SK-N-SH treated with all-trans-retinoic acid at 6 μM for 48 hours (cell line): Measurements from ENCODE around the gene HOGA1.
"Not testable (repeated sequence)": the region's sequence is repeated elsewhere in the genome, so short reads cannot be mapped to it uniquely, and the experiment has no call there.

ENCODE experiments used
- ATAC-seq: fragments of 200-7000 bp; cut with Tn5 transposase; 3 replicates; pipeline ENCODE4 v1.9.1; 2020; ENCODE audit warnings: mild to moderate bottlenecking, moderate library complexity
- BACH2 ChIP-seq: fragments of 250-450 bp; sonication (Bioruptor Pico); IDR thresholded peaks from 2 replicates; pipeline ENCODE4 v1.9.0; 2021; ENCODE audit warnings: mild to moderate bottlenecking, borderline replicate concordance
- ESRRG ChIP-seq: fragments of 250-450 bp; sonication (Bioruptor Pico); IDR thresholded peaks from 2 replicates; pipeline ENCODE4 v1.6.1; 2021; ENCODE audit warnings: mild to moderate bottlenecking
- GLIS3 ChIP-seq: fragments of 250-450 bp; sonication (Bioruptor Pico); IDR thresholded peaks from 2 replicates; pipeline ENCODE4 v1.5.0; 2020; ENCODE audit warnings: mild to moderate bottlenecking, moderate library complexity
- ISL1 ChIP-seq: fragments of 250-450 bp; sonication (Bioruptor Pico); IDR thresholded peaks from 2 replicates; pipeline ENCODE4 v2.1.2; 2022; ENCODE audit warnings: mild to moderate bottlenecking, moderate library complexity
- OSR1 ChIP-seq: fragments of 250-450 bp; sonication (Bioruptor Pico); IDR thresholded peaks from 2 replicates; pipeline ENCODE4 v1.8.0; 2022; ENCODE audit warnings: moderate library complexity, mild to moderate bottlenecking, inconsistent platforms
- PATZ1 ChIP-seq: fragments of 250-450 bp; sonication (Bioruptor Pico); IDR thresholded peaks from 2 replicates; pipeline ENCODE4 v1.8.0; 2020; ENCODE audit warnings: mild to moderate bottlenecking, moderate library complexity, borderline replicate concordance
- POU6F1 ChIP-seq: fragments of 250-450 bp; sonication (Bioruptor Pico); IDR thresholded peaks from 2 replicates; pipeline ENCODE4 v1.8.0; 2021; ENCODE audit warnings: low read depth, mild to moderate bottlenecking, moderate library complexity, borderline replicate concordance
- PPARA ChIP-seq: fragments of 250-450 bp; sonication (Bioruptor Pico); IDR thresholded peaks from 2 replicates; pipeline ENCODE4 v1.5.0; 2020; ENCODE audit warnings: mild to moderate bottlenecking, borderline replicate concordance
- SNAI2 ChIP-seq: fragments of 250-450 bp; sonication (Bioruptor Pico); IDR thresholded peaks from 2 replicates; pipeline ENCODE4 v1.5.0; 2020; ENCODE audit warnings: mild to moderate bottlenecking, moderate library complexity
- TOX ChIP-seq: fragments of 250-450 bp; sonication (Bioruptor Pico); IDR thresholded peaks from 2 replicates; pipeline ENCODE4 v1.8.0; 2021; ENCODE audit warnings: mild to moderate bottlenecking, moderate library complexity, borderline replicate concordance
- TSHZ2 ChIP-seq: fragments of 250-450 bp; sonication (Bioruptor Pico); IDR thresholded peaks from 2 replicates; pipeline ENCODE4 v1.5.0; 2020; ENCODE audit warnings: mild to moderate bottlenecking, moderate library complexity
- ZC3H10 ChIP-seq: fragments of 250-450 bp; sonication (Bioruptor Pico); IDR thresholded peaks from 2 replicates; pipeline ENCODE4 v1.5.1; 2021; ENCODE audit warnings: mild to moderate bottlenecking, moderate library complexity
- ZFP3 ChIP-seq: fragments of 250-450 bp; sonication (Bioruptor Pico); IDR thresholded peaks from 2 replicates; pipeline ENCODE4 v1.5.0; 2020; ENCODE audit warnings: mild to moderate bottlenecking, moderate library complexity
- ZFP30 ChIP-seq: fragments of 450-650 bp; formaldehyde crosslinking; IDR thresholded peaks from 2 replicates; pipeline ENCODE4 v1.5.0; 2022; ENCODE audit warnings: mild to moderate bottlenecking, moderate library complexity
- ZNF565 ChIP-seq: fragments of 450-650 bp; formaldehyde crosslinking; conservative IDR thresholded peaks from 2 replicates; pipeline ENCODE4 v1.5.0; 2020; ENCODE audit warnings: low read depth, mild to moderate bottlenecking, moderate library complexity
- ZNF70 ChIP-seq: fragments of 450-650 bp; formaldehyde crosslinking; IDR thresholded peaks from 2 replicates; pipeline ENCODE4 v1.5.0; 2020; ENCODE audit warnings: mild to moderate bottlenecking, moderate library complexity
- ZNF8 ChIP-seq: fragments of 450-650 bp; formaldehyde crosslinking; IDR thresholded peaks from 2 replicates; pipeline ENCODE4 v1.5.0; 2020; ENCODE audit warnings: mild to moderate bottlenecking, moderate library complexity
- TF ChIP-seq, protein P1 (sequence below): fragments of 250-450 bp; sonication (Bioruptor Pico); IDR thresholded peaks from 2 replicates; pipeline ENCODE4 v1.5.1; 2020; ENCODE audit warnings: low read depth, mild to moderate bottlenecking, moderate library complexity
- TF ChIP-seq, protein P2 (sequence below): fragments of 250-450 bp; sonication (Bioruptor Pico); IDR thresholded peaks from 2 replicates; pipeline ENCODE4 v1.5.1; 2021; ENCODE audit warnings: mild to moderate bottlenecking, moderate library complexity

HOGA1 gene

GRCh38 chr10:97550336-97551149 is 33.6 kb upstream of the HOGA1 start:
- no peak for ATAC-seq
- TF ChIP-seq ESRRG (CRISPR knock-in tag): no peak
- TF ChIP-seq GLIS3 (CRISPR knock-in tag): no peak
- TF ChIP-seq ZNF565: no peak
- TF ChIP-seq ZNF8 (CRISPR knock-in tag): no peak
- no peak for TF ChIP-seq OSR1 (CRISPR knock-in tag)

DNA sequence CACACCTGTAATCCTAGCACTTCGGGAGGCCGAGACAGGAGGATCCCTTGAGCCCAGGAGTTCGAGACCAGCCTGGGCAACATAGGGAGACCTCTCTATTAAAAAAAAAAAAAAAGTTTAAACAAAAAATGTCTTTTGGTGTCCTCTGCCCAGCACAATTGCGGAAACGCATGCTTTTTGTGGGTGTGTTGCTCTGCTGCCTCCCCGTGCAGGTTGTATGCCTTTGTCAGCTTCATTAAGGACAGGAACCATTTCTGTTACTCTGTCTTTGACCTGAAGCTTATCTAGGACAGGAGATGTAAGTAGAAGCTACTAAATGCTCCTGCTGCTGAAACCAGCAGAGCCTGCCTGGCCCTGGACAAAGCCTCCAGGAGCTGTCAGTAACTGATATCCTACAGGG is 32.9 kb upstream of the HOGA1 start:
- TF ChIP-seq ZC3H10 (CRISPR knock-in tag) (no peak), BACH2 (CRISPR knock-in tag) (no peak), POU6F1 (CRISPR knock-in tag) (no peak), ISL1 (CRISPR knock-in tag) (no peak), ZNF70 (CRISPR knock-in tag) (no peak), TOX (CRISPR knock-in tag) (no peak)
- ATAC-seq: no peak

GRCh38 chr10:97553575-97554031 is 30.6 kb upstream of the HOGA1 start:
- TF ChIP-seq PATZ1 (CRISPR knock-in tag): no peak
- TF ChIP-seq, protein P1, sequence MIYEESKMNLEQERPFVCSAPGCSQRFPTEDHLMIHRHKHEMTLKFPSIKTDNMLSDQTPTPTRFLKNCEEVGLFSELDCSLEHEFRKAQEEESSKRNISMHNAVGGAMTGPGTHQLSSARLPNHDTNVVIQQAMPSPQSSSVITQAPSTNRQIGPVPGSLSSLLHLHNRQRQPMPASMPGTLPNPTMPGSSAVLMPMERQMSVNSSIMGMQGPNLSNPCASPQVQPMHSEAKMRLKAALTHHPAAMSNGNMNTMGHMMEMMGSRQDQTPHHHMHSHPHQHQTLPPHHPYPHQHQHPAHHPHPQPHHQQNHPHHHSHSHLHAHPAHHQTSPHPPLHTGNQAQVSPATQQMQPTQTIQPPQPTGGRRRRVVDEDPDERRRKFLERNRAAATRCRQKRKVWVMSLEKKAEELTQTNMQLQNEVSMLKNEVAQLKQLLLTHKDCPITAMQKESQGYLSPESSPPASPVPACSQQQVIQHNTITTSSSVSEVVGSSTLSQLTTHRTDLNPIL: no peak
- no peak for TF ChIP-seq SNAI2 (CRISPR knock-in tag)
- no peak for TF ChIP-seq ZNF565
- TF ChIP-seq TOX (CRISPR knock-in tag): no peak
- TF ChIP-seq, protein P2, sequence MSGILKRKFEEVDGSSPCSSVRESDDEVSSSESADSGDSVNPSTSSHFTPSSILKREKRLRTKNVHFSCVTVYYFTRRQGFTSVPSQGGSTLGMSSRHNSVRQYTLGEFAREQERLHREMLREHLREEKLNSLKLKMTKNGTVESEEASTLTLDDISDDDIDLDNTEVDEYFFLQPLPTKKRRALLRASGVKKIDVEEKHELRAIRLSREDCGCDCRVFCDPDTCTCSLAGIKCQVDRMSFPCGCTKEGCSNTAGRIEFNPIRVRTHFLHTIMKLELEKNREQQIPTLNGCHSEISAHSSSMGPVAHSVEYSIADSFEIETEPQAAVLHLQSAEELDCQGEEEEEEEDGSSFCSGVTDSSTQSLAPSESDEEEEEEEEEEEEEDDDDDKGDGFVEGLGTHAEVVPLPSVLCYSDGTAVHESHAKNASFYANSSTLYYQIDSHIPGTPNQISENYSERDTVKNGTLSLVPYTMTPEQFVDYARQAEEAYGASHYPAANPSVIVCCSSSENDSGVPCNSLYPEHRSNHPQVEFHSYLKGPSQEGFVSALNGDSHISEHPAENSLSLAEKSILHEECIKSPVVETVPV (CRISPR knock-in tag): no peak
- TF ChIP-seq PPARA (CRISPR knock-in tag): no peak
- no peak for TF ChIP-seq POU6F1 (CRISPR knock-in tag)
- TF ChIP-seq ISL1 (CRISPR knock-in tag): no peak
- no peak for TF ChIP-seq GLIS3 (CRISPR knock-in tag)
- TF ChIP-seq ZNF8 (CRISPR knock-in tag): no peak
- no peak for TF ChIP-seq ZFP3 (CRISPR knock-in tag)
- no peak for TF ChIP-seq BACH2 (CRISPR knock-in tag)
- no peak for TF ChIP-seq ZFP30 (CRISPR knock-in tag)
- no peak for TF ChIP-seq ESRRG (CRISPR knock-in tag)
- TF ChIP-seq TSHZ2: no peak
- TF ChIP-seq ZC3H10 (CRISPR knock-in tag): no peak
- ATAC-seq: peak; percentile 98

DNA sequence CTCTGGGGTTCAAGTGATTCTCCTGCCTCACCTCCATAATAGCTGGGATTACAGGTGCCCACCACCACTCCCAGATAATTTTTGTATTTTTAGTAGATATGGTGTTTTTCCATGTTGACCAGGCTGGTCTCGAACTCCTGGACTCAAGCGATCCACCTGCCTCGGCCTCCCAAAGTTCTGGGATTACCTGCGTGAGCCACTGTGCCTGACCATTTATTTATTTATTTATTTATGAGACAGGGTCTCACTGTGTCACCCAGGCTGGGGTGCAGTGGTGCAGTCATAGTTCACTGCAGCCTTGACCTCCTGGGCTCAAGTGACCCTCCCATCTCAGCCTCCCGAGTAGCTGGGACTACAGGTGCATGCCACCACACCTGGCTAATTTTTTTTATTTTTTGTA is 29.9 kb upstream of the HOGA1 start:
- ATAC-seq: not testable (repeated sequence)

DNA sequence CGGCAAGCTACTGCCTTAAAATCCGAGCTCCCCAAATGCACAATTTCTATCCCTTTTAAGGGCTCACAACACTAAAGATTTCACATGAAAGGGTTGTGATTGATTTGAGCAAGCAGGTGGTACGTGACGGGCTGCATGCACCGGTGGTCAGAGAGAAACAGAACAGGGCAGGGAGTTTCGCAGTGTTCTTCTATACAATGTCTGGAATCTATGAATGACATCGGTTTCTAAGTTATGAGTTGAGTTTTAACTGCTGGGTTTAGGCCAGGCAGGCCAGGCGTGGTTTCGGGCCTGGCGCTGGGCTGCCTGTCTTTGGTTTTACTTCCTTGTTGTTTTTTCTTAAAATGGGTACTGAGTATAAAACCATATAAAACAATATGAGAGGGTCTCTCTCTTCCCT is 28.6 kb upstream of the HOGA1 start:
- not testable (repeated sequence) for ATAC-seq

GRCh38 chr10:97560731-97561381 is 23.3 kb upstream of the HOGA1 start:
- not testable (repeated sequence) for ATAC-seq
